ENCODE data around the gene DNM2.
"Not testable (repeated sequence)": the region's sequence is repeated elsewhere in the genome, so short reads cannot be mapped to it uniquely, and the experiment has no call there.

Gene DNM2

GRCh38 chr19:10819124-10820060 is 101.5 kb downstream of the DNM2 start:
- no peak for DNase-seq

- peak; percentile 33 for DNase-seq
Measured at GRCh38 chr19:10820173-10820572, 102.3 kb downstream of the DNM2 start.

- DNase-seq = no peak
Measured at GRCh38 chr19:10823690-10824089, 105.8 kb downstream of the DNM2 start.

- no peak for DNase-seq
Measured at GRCh38 chr19:10826231-10826630, 108.4 kb downstream of the DNM2 start.

- no peak for DNase-seq
Measured at GRCh38 chr19:10826846-10827245, 109.0 kb downstream of the DNM2 start.

GRCh38 chr19:10828981-10829821 is 111.3 kb downstream of the DNM2 start:
- no peak for DNase-seq

GRCh38 chr19:10829967-10830366 is 112.1 kb downstream of the DNM2 start:
- no peak for DNase-seq

GRCh38 chr19:10830370-10830769 is 112.5 kb downstream of the DNM2 start:
- DNase-seq = no peak

- no peak for DNase-seq
Measured at GRCh38 chr19:10830931-10831779, 113.3 kb downstream of the DNM2 start.

- no peak for DNase-seq
Measured at GRCh38 chr19:10831987-10832938, 114.4 kb downstream of the DNM2 start.

- DNase-seq = no peak
Measured at GRCh38 chr19:10832939-10833296, 115.0 kb downstream of the DNM2 start.

- no peak for DNase-seq
Measured at GRCh38 chr19:10835089-10835753, 117.3 kb downstream of the DNM2 start.

GRCh38 chr19:10835754-10836478 is 118.0 kb downstream of the DNM2 start, which contains the start of gene TMED1:
Gene TMED1 (minus strand): TSS chr19:10836212. CDS start chr19:10836191, 21 bp downstream.
- peak; percentile 100 for DNase-seq

- no peak for DNase-seq
Measured at GRCh38 chr19:10836479-10837330, 118.8 kb downstream of the DNM2 start.

- DNase-seq = not testable (repeated sequence)
Measured at GRCh38 chr19:10837649-10838048, 119.8 kb downstream of the DNM2 start.

- DNase-seq = no peak
Measured at GRCh38 chr19:10838377-10838776, 120.5 kb downstream of the DNM2 start.

GRCh38 chr19:10839114-10840050 is 121.5 kb downstream of the DNM2 start:
- no peak for DNase-seq

GRCh38 chr19:10842788-10843187 is 124.9 kb downstream of the DNM2 start:
- no peak for DNase-seq
